Measurements from ENCODE around the gene ZNF280A. TPM values are rescaled to one million over a fixed set of nuclear protein-coding genes. Genes with fewer than 3 reads are reported as not detected.

ZNF280A gene
- total and polyA plus RNA-seq, 2 of the 8 experiments (the other 6 are each of a cell fraction or from before 2014, with no cell fraction given) = 0.09 to 0.61 TPM

DNA sequence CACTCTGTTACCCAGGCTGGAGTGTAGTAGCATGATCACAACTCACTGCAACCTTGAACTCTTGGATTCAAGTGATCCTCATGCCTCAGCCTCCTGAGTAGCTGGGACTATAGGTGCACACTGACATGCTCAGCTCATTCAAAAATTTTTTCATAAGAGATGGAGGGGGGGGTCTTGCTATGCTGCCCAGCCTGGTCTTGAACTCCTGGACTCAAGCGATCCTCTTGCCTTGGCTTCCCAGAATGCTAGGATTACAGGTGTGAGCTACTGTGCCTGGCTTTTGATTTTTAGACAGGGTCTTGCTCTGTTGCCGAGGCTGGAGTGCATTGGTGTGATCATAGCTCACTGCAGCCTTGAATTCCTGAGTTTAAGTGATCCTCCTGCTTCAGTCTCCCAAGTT lies 25.0 kb upstream of the ZNF280A start:
- H2AK5ac ChIP-seq (ENCODE audit: low read depth, low read length) = no peak overlapping the region
- H2BK20ac ChIP-seq (ENCODE audit: low read length) = no peak overlapping the region
- WGBS, 2 experiments (ENCODE audit: extremely low coverage in 1 of 2, insufficient coverage in 1 of 2, insufficient read length in 1 of 2, insufficient replicate concordance in 2 of 2, low coverage in 1 of 2, low lambda C conversion rate in 2 of 2, missing lambda C conversion rate in 1 of 2) = 93% methylated on average over 2 of the region's 2 CpGs; no CpG with 5 or more reads in 1 of the 2 experiments
- H3K79me2 ChIP-seq (ENCODE audit: control insufficient read depth in 1 of 2, insufficient read depth in 2 of 2, low read length in 2 of 2) = no peaks in the 10 kb centered on the region
- no peaks in the 10 kb centered on the region for H3K4me1 ChIP-seq (replicated peaks in 1 of 4; ENCODE audit: control insufficient read depth in 3 of 4, insufficient read depth in 4 of 4, low read length in 3 of 4)
- no peak overlapping the region for H3K56ac ChIP-seq (replicated peaks; ENCODE audit: insufficient read length, low read depth, low read length)
- H3K18ac ChIP-seq (ENCODE audit: extremely low read depth, low read length) = no peak overlapping the region
- H4K5ac ChIP-seq (ENCODE audit: insufficient read length, low read depth, low read length) = no peak overlapping the region
- DNase-seq (ENCODE audit: low read depth in 1 of 2, low spot score in 2 of 2) (no peak), FAIRE-seq (no peak)
- H3K23me2 ChIP-seq (ENCODE audit: low read depth, low read length) = no peaks in the 10 kb centered on the region
- no peak overlapping the region for H3K4me2 ChIP-seq (ENCODE audit: insufficient read depth in 1 of 2, low read depth in 2 of 2, low read length in 2 of 2)
- H3K79me1 ChIP-seq (ENCODE audit: low read depth, low read length) = no peaks in the 10 kb centered on the region
- H3K9ac ChIP-seq (replicated peaks in 1 of 4; ENCODE audit: extremely low read depth in 1 of 4, low read depth in 3 of 4, low read length in 3 of 4) = no peak overlapping the region
- no peak overlapping the region for H4K8ac ChIP-seq (ENCODE audit: extremely low read depth, insufficient read depth, low read length)
- H2AFZ ChIP-seq (ENCODE audit: low read length) = no peak overlapping the region
- no peak overlapping the region for H2BK5ac ChIP-seq (ENCODE audit: low read depth, low read length)
- CTCF ChIA-PET (ENCODE audit: partially characterized antibody) = interaction anchor here (0.6 to 1.0 kb wide), 2 partner anchors 56 to 299 kb away, joined by 3 to 4 read pairs; no protein-coding TSS in a partner anchor
- H4K91ac ChIP-seq (replicated peaks; ENCODE audit: insufficient read length, low read length) = no peak overlapping the region
- H2BK12ac ChIP-seq (ENCODE audit: low read depth, low read length) = no peak overlapping the region
- no peak overlapping the region for H2BK120ac ChIP-seq (replicated peaks; ENCODE audit: low read depth, low read length)
- H3K27ac ChIP-seq (ENCODE audit: low read depth, low read length) = no peak overlapping the region
- H4K20me1 ChIP-seq (replicated peaks in 1 of 2; ENCODE audit: control insufficient read depth in 1 of 2, insufficient read depth in 2 of 2, low read length in 2 of 2) = peaks cover 0 to 1% of the 10 kb centered on the region in 2 experiments
- no peak overlapping the region for H3K4ac ChIP-seq (replicated peaks; ENCODE audit: insufficient read length, low read depth, low read length)
- no peak overlapping the region for H3K14ac ChIP-seq (ENCODE audit: insufficient read length)
- no peak overlapping the region for H3K4me3 ChIP-seq (ENCODE audit: extremely low read depth in 1 of 4, insufficient read depth in 2 of 4, low read depth in 3 of 4, low read length in 4 of 4)
- no peak for TF ChIP-seq BACH1 (IDR thresholded peaks at IDR 0.05; ENCODE audit: low read length)
- no peak for TF ChIP-seq JUN (IDR thresholded peaks at IDR 0.05; ENCODE audit: low read depth, low read length)
- H3K9me3 ChIP-seq (ENCODE audit: insufficient read depth in 2 of 2, low read depth in 1 of 2, low read length in 1 of 2) = peaks cover 24 to 57% of the 10 kb centered on the region in 2 experiments; a peak in 3 of 4 replicates
- no peak overlapping the region for H3K23ac ChIP-seq (ENCODE audit: insufficient read length)
- no peaks in the 10 kb centered on the region for H3K36me3 ChIP-seq (ENCODE audit: control insufficient read depth in 2 of 4, insufficient read depth in 4 of 4, low read length in 3 of 4)
- peaks cover 26 to 54% (median 36%) of the 10 kb centered on the region in 4 experiments for H3K27me3 ChIP-seq (replicated peaks in 1 of 4; ENCODE audit: control insufficient read depth in 3 of 4, extremely low read depth in 1 of 4, insufficient read depth in 3 of 4, low read length in 3 of 4)
- POLR2A ChIA-PET (ENCODE audit: partially characterized antibody) = no interaction called here
- H2BK15ac ChIP-seq (ENCODE audit: low read length) = no peak overlapping the region

Measured in H1 (cell line).